ENCODE results near the gene DDAH1. TPM values are rescaled to one million over a fixed set of nuclear protein-coding genes. Genes with fewer than 3 reads are reported as not detected.

The DDAH1 gene
- total RNA-seq, 1 donor from 2014 or later: 10.8 TPM

DNA sequence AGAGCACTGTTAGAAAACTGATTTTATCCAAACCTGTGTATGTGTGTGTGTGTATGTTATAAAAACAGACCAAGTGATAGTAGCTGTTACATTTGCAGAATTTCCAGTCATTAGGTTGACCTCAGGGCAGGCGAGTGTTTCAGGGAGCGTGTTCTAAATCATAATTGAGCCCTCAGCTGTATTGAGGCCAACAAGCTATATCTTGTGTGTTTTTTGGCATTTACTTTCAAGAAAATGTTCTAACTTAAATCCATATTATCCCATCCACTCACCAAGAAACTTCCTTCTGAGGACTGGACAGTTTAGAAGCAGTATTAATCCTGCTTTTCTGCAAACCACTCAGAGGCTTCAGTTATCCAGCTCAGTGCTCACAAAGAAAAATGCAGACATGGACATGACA lies 12.0 kb downstream of the DDAH1 start:
- Mint-ChIP-seq H3K9me3 (ENCODE audit: unreplicated experiment) (no peaks in the 10 kb centered on the region), H3K36me3 (ENCODE audit: low read depth, unreplicated experiment) (peaks cover 3% of the 10 kb centered on the region), H3K4me3 (ENCODE audit: unreplicated experiment) (no peak overlapping the region), H3K27ac (ENCODE audit: unreplicated experiment) (no peak overlapping the region), H3K27me3 (ENCODE audit: unreplicated experiment) (no peaks in the 10 kb centered on the region), H3K4me1 (ENCODE audit: unreplicated experiment) (no peaks in the 10 kb centered on the region)
- no peak for DNase-seq (ENCODE audit: low spot score)
- no peak for TF ChIP-seq CTCF (IDR thresholded peaks at IDR 0.05; ENCODE audit: unreplicated experiment)

GRCh38 chr1:85451236-85451830 lies 13.6 kb downstream of the DDAH1 start:
- no peak for TF ChIP-seq CTCF (IDR thresholded peaks at IDR 0.05; ENCODE audit: unreplicated experiment)
- no peak overlapping the region for H3K27ac Mint-ChIP-seq (ENCODE audit: unreplicated experiment)
- no peaks in the 10 kb centered on the region for H3K4me1 Mint-ChIP-seq (ENCODE audit: unreplicated experiment)
- no peak for DNase-seq (ENCODE audit: low spot score)
- no peaks in the 10 kb centered on the region for H3K27me3 Mint-ChIP-seq (ENCODE audit: unreplicated experiment)
- H3K9me3 Mint-ChIP-seq (ENCODE audit: unreplicated experiment): no peaks in the 10 kb centered on the region
- no peak overlapping the region for H3K4me3 Mint-ChIP-seq (ENCODE audit: unreplicated experiment)
- H3K36me3 Mint-ChIP-seq (ENCODE audit: low read depth, unreplicated experiment): peaks cover 3% of the 10 kb centered on the region

- no peak overlapping the region for H3K27ac Mint-ChIP-seq (ENCODE audit: unreplicated experiment)
- H3K9me3 Mint-ChIP-seq (ENCODE audit: unreplicated experiment): no peaks in the 10 kb centered on the region
- TF ChIP-seq CTCF (IDR thresholded peaks at IDR 0.05; ENCODE audit: unreplicated experiment): no peak
- H3K4me3 Mint-ChIP-seq (ENCODE audit: unreplicated experiment): no peak overlapping the region
- H3K27me3 Mint-ChIP-seq (ENCODE audit: unreplicated experiment): no peaks in the 10 kb centered on the region
- no peak for DNase-seq (ENCODE audit: low spot score)
- H3K36me3 Mint-ChIP-seq (ENCODE audit: low read depth, unreplicated experiment): peaks cover 3% of the 10 kb centered on the region
- H3K4me1 Mint-ChIP-seq (ENCODE audit: unreplicated experiment): no peaks in the 10 kb centered on the region
Measured at GRCh38 chr1:85450832-85451231, 14.1 kb downstream of the DDAH1 start.

DNA sequence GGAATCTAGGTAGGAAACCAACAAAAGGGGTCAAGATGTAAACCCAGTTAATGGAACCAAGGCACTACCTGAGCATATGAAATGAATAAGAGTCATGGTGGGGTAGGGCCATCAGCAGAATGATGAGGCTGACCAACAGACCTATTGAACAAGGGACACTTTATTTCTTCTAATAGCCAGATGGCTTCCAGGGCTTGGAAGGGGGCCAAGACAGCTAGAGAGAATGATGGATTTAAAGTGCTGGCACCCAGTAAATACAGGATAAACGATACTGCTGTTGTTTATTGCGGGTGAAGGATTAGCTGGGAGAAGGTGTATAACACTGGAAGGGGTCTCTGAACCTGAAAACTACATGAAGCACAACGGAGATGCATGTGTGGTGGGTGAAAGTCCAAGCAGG lies 15.6 kb downstream of the DDAH1 start:
- Mint-ChIP-seq H3K27ac (ENCODE audit: unreplicated experiment) (no peak overlapping the region), H3K9me3 (ENCODE audit: unreplicated experiment) (no peaks in the 10 kb centered on the region)

More for the DNA sequence above, 15.6 kb downstream of the DDAH1 start:
- H3K4me3 Mint-ChIP-seq (ENCODE audit: unreplicated experiment): no peak overlapping the region
- no peak for TF ChIP-seq CTCF (IDR thresholded peaks at IDR 0.05; ENCODE audit: unreplicated experiment)
- peaks cover 6% of the 10 kb centered on the region for H3K36me3 Mint-ChIP-seq (ENCODE audit: low read depth, unreplicated experiment)
- no peaks in the 10 kb centered on the region for H3K27me3 Mint-ChIP-seq (ENCODE audit: unreplicated experiment)
- no peak for DNase-seq (ENCODE audit: low spot score)
- no peaks in the 10 kb centered on the region for H3K4me1 Mint-ChIP-seq (ENCODE audit: unreplicated experiment)
